A172 (cell line): ENCODE results near the gene TMEM9. TPM values are rescaled to one million over a fixed set of nuclear protein-coding genes. Genes with fewer than 3 reads are reported as not detected.

Experiments
- total RNA-seq: library from RNA; depleted of rRNA; stranded (reverse); fragments of >200 nt; shearing (Covaris generic); gene quantifications from 2 replicates; pipeline ENCODE4 v1.2.3, GENCODE V29; 2014; rRNA removed

TMEM9 gene
- total RNA-seq, 1 experiment from 2014 or later = 202 TPM

Other genes starting within 250 kb of the TMEM9 start
- gene KIF21B, start 130.8 kb downstream of the TMEM9 start, total RNA-seq = 1.2 and 2.0 TPM in 2 replicates
- not detected in 2 replicates for gene CACNA1S, start 42.0 kb downstream of the TMEM9 start, total RNA-seq
- gene ASCL5, start 27.3 kb downstream of the TMEM9 start, total RNA-seq = not detected in 2 replicates
- 20.7 and 26.0 TPM in 2 replicates for gene IGFN1, start 36.4 kb upstream of the TMEM9 start, total RNA-seq
- gene PKP1, start 129.0 kb upstream of the TMEM9 start, total RNA-seq = not detected in 2 replicates
- gene TNNT2, start 223.2 kb upstream of the TMEM9 start, total RNA-seq = 0.45 and 2.9 TPM in 2 replicates
- gene LAD1, start 244.8 kb upstream of the TMEM9 start, total RNA-seq = 0.67 TPM in 1 of 2 replicates, not detected in the other